ENCODE measurements around the gene PDE2A. TPM values are rescaled to one million over a fixed set of nuclear protein-coding genes. Genes with fewer than 3 reads are reported as not detected.

Gene PDE2A
- total RNA-seq, 2 experiments from 2014 or later, result 0.67 to 0.75 TPM

DNA sequence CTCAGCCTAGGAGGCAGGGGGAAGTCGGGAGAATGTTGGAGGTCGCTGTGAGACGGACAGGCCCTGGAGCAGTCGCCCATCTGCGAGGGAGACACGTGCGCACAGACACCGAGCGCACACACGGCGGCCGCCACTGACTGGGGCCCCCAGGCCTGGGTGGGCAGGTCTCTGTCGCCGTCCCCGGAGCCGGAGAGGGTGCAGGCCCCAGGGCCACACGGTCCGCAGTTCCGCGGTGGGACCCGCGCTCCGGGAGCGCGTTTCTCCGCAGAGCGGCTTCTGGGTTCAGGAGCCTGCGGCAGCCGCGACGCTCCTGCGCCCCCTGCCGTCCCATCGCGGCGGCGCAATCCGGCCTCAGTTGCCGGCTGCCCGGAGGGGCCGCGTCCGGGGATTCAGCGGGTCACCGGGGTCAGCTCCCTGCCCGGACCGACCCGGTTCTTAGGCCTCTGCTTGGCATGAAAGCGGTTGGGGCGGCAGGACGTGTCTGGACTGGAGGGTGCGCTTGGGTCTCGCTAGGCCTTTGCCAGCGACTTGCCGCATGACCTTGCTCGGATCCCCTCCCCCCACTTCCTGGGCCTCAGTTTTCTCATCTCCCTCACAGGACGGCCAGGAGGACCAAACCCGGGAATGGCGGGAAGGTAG lies 31.2 kb downstream of the PDE2A start:
- H3K27ac Mint-ChIP-seq, result no peak overlapping the region
- DNase-seq (peak; percentile 72), ATAC-seq (peak; percentile 85)
- CTCF ChIA-PET, result interaction anchor here (0.5 to 9.0 kb wide), 17 partner anchors 13 to 180 kb away, joined by 3 to 158 read pairs (median 3); no protein-coding TSS in a partner anchor
- peaks cover 6% of the 10 kb centered on the region for H3K27me3 Mint-ChIP-seq
- H3K36me3 Mint-ChIP-seq, result no peaks in the 10 kb centered on the region
- no peaks in the 10 kb centered on the region for H3K9me3 Mint-ChIP-seq (ENCODE audit: low read depth)
- peaks cover 2% of the 10 kb centered on the region for H3K4me1 Mint-ChIP-seq
- no peak overlapping the region for H3K4me3 Mint-ChIP-seq

DNA sequence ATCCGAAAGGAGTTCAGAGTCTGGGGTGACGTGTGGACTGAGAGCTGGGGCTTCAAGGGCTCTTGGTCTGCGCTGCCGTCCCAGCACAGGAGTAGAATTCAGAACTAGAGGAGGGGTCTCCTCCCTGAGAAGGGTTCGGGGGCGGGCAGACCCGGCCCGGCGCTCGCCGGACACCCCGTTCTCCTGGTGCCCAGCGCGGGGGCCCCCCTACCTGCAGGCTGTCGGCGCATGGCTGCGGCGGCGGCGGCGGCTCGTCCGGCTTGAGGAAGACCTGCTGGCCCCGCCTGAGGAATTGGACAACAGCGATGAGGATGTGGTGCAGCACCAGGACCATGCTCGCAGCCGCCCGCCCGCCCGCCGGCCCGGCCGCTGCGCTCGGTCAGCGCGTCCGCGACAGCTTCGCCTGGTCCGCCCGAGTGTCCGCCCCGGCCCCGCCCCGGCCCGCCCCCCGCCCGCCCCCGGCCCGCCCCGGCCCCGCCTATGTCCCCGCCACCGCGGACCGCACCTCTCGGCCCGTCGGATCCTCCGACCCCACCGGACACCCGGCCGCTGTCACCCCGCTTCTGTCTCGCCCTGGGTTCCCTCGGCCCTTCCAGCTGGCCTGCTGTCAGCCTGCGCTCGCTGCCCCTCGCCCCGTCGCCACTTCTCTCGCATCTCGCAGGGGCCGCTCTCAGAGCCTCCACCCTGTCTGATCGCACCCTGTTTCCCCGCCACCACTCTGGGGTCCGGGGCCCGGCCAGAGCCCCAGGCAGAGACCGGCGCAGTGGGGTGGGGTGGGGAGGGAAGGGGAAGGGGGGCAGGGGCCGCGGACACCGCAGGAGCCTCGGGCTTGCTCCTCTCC lies 32.0 kb downstream of the PDE2A start:
- CTCF ChIA-PET, result interaction anchor here (0.5 to 9.0 kb wide), 12 partner anchors 12 to 175 kb away, joined by 3 to 158 read pairs (median 4); no protein-coding TSS in a partner anchor

DNA sequence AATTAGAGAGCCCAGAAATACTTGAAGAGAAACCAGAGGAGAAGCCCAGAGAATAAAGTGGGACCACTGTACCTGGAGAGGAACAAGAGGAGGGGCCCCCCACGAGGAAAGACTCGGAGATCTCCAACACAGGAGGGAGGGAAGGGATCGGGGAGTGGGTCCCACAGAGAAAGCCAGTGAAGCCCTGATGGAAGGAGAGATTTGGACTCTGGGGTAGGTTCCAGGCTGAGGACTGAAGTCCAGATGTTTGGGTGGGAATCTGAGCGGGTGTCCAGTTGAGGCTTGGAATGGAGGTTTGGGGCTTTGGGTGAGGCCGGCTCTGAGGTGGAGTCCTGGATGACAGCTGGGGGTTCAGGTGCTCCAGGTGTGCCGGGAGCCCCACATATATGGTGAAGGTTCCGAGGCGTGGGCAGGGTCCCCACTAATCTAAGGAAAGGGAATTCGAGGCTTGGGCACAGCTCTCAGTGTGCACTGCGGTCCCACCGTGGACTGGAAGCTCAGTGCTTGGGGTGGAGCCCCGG lies 32.6 kb downstream of the PDE2A start:
- peaks cover 6% of the 10 kb centered on the region for H3K27me3 Mint-ChIP-seq
- H3K36me3 Mint-ChIP-seq, result no peaks in the 10 kb centered on the region
- ATAC-seq (no peak), DNase-seq (no peak)
- CTCF ChIA-PET, result interaction anchor here (1.0 to 9.0 kb wide), 6 partner anchors 13 to 170 kb away, joined by 3 to 158 read pairs (median 10); no protein-coding TSS in a partner anchor
- peaks cover 2% of the 10 kb centered on the region for H3K4me1 Mint-ChIP-seq
- H3K9me3 Mint-ChIP-seq (ENCODE audit: low read depth), result no peaks in the 10 kb centered on the region
- no peak overlapping the region for H3K27ac Mint-ChIP-seq
- no peak overlapping the region for H3K4me3 Mint-ChIP-seq

More for the DNA sequence above, 32.0 kb downstream of the PDE2A start:
- DNase-seq (peak; percentile 48), ATAC-seq (peak; percentile 55)
- Mint-ChIP-seq H3K36me3 (no peaks in the 10 kb centered on the region), H3K27ac (no peak overlapping the region), H3K27me3 (peaks cover 6% of the 10 kb centered on the region), H3K4me1 (peaks cover 2% of the 10 kb centered on the region), H3K9me3 (ENCODE audit: low read depth) (no peaks in the 10 kb centered on the region), H3K4me3 (peak overlapping the region; percentile 40)

DNA sequence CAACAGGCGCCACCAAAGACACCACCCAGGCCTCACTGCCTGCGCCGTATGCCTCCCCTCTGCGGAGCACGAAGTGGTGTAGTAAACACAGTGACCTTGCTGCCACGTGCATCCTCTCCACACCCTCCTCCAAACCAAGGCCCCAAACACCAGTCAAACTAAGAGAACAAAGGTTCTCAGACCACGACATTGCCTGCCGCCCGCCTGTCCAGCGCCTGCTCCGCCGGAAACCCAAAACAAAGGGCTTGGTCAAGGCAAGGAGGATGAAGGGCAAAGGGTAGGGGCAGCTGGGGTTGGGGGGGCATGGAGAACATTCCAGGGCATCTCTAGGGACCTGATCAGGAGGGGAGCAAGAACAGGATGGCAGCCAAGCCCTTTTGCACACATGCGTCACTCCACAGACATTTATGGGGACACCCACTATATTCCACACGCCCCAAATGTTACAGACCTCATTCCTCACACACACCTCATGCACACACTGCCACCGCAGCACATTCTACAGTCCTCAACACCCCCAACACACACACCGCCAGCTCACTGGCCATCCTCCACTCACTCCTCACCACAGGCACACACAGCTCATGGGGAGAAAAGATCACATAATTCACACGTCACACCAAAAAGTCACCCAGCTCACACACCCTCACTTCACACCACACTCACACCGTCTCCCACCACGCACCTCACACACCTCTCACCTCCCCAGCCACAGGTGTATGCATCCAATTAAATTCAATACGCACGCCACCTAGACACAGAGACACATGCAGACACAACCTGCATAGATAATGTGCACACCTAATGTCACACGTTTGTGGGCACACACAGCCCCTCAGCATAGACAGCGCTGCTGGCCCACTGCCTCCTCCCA lies 34.5 kb downstream of the PDE2A start:
- Mint-ChIP-seq H3K27ac (no peak overlapping the region), H3K4me1 (peaks cover 2% of the 10 kb centered on the region), H3K27me3 (peaks cover 12% of the 10 kb centered on the region), H3K9me3 (ENCODE audit: low read depth) (no peaks in the 10 kb centered on the region), H3K36me3 (no peaks in the 10 kb centered on the region), H3K4me3 (no peak overlapping the region)
- CTCF ChIA-PET, result no interaction called here
- DNase-seq (no peak), ATAC-seq (no peak)

DNA sequence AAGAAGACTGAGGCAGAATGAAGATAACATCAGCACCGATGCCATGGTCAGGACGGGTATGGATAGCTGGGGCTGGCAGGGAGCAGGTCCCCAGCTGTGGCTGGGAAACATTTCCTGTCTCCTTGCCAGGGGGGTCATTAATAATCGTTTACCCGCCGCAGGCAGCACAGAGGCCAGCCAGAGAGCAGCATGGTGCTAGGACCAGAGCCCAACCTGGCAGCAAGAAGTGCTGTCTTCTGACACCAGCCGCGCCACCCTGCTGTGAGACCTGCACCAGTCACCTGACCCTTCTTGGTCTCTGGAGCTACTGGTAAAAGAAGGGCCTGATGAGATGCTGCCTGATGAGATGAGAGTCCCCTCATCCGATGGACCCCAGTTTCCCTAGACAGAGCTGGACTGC lies 36.3 kb downstream of the PDE2A start:
- CTCF ChIA-PET, result interaction anchor here (0.8 to 2.6 kb wide), 5 partner anchors 16 to 167 kb away, joined by 3 to 8 read pairs (median 3); no protein-coding TSS in a partner anchor
- ATAC-seq (no peak), DNase-seq (no peak)
- H3K4me1 Mint-ChIP-seq, result no peaks in the 10 kb centered on the region
- peaks cover 12% of the 10 kb centered on the region for H3K27me3 Mint-ChIP-seq
- H3K4me3 Mint-ChIP-seq, result no peak overlapping the region
- H3K27ac Mint-ChIP-seq, result no peak overlapping the region
- no peaks in the 10 kb centered on the region for H3K36me3 Mint-ChIP-seq
- H3K9me3 Mint-ChIP-seq (ENCODE audit: low read depth), result no peaks in the 10 kb centered on the region

DNA sequence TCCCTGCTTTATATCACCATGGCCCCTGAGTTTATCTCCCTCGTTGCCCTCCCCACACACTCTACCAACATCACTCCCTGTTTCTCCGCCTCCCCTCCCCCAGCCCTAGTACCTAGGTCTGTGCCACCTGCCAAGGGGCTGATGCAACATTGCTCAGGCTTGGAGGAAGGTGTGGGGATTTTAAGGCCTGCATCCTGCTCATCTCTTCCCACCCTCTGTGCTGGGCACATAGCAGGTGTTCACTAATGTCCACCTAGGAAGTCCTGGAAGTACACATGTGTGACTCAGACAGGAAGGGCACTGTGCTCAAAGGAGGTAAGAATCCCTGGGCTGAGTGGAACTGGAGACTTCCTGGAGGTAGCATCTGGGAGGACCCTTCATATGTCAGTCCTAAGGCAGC lies 37.0 kb downstream of the PDE2A start:
- Mint-ChIP-seq H3K27me3 (peaks cover 12% of the 10 kb centered on the region), H3K9me3 (ENCODE audit: low read depth) (no peaks in the 10 kb centered on the region), H3K4me1 (no peaks in the 10 kb centered on the region), H3K36me3 (no peaks in the 10 kb centered on the region), H3K27ac (no peak overlapping the region), H3K4me3 (no peak overlapping the region)
- CTCF ChIA-PET, result interaction anchor here (1.3 to 2.6 kb wide), 2 partner anchors 21 to 47 kb away, joined by 3 to 8 read pairs; no protein-coding TSS in a partner anchor
- DNase-seq, result no peak
- ATAC-seq, result no peak

DNA sequence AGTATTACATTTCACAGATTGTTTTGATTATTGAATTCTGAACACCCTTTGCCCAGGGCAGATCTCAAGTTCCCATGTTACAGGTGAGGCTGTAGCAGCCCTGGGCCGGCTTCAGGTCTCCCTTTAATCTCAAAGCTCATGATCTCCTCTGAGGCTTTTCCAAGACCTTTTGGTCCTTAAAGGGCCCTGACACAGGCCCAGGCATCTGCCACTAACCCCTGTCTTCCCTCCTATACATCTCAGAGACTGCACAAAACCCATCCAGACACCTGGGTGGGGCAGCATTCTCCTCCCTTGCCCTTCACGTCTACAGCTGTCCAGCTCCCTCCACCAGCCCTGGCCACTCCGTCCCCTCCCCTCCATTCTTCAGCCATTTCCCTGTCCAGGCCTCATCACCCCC lies 37.8 kb downstream of the PDE2A start:
- H3K27me3 Mint-ChIP-seq, result peaks cover 12% of the 10 kb centered on the region
- H3K27ac Mint-ChIP-seq, result no peak overlapping the region
- no peaks in the 10 kb centered on the region for H3K9me3 Mint-ChIP-seq (ENCODE audit: low read depth)
- DNase-seq, result no peak
- no peak for ATAC-seq
- H3K4me1 Mint-ChIP-seq, result no peaks in the 10 kb centered on the region
- no peaks in the 10 kb centered on the region for H3K36me3 Mint-ChIP-seq
- H3K4me3 Mint-ChIP-seq, result no peak overlapping the region
- CTCF ChIA-PET, result interaction anchor here (0.9 to 2.6 kb wide), 5 partner anchors 20 to 165 kb away, joined by 3 to 8 read pairs (median 3); no protein-coding TSS in a partner anchor

DNA sequence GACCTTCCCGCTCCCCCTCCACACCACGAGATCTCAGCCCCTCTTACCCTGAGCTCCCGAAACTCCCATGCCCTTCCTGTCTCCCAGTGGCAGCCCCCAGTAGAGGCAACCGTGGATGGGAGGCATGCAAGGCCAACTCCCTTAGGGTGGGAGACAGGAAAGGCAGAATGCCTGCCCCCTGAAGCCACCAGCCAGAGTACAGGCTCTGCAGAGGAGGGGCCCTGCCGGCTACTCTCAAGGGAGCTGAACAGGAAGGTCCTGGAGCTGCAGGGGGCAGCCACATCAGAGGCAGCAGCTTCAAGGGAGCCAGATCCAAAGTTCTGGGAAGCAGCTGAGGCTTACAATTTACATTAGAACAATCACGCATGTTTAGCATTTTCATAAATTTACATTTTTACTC lies 38.3 kb downstream of the PDE2A start:
- CTCF ChIA-PET, result interaction anchor here (0.9 to 2.0 kb wide), 6 partner anchors 14 to 165 kb away, joined by 3 to 8 read pairs (median 3); no protein-coding TSS in a partner anchor
- H3K4me3 Mint-ChIP-seq, result no peak overlapping the region
- H3K4me1 Mint-ChIP-seq, result no peaks in the 10 kb centered on the region
- peaks cover 12% of the 10 kb centered on the region for H3K27me3 Mint-ChIP-seq
- ATAC-seq (no peak), DNase-seq (no peak)
- H3K27ac Mint-ChIP-seq, result no peak overlapping the region
- H3K36me3 Mint-ChIP-seq, result no peaks in the 10 kb centered on the region
- no peaks in the 10 kb centered on the region for H3K9me3 Mint-ChIP-seq (ENCODE audit: low read depth)

DNA sequence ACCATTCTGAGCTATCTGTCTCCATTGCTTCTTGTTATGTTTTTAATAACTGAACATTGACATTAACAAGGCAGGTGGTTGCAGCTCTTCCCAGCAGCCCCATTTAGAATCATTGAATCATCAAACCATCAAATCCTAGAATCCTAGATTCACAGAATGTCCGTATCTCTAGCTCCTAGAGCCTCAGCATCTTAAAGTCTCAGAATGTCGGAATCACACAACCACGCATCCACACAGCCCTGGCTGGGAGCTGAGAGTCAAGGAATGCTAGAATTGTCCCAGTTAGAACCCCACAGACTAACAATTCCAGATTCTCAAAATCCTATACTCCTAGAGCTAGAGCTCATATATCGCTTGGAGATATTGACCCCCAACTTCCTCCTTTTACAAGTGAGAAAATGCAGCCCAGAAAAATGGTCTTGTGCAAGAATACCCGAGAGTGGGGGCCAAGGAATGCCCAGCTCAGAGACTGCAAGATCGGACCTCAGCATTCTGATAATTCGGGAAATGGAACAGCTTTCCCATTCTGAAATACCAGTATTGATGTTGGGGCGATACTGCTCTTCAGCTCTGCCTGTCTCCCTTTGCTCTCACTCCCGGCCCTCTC lies 38.8 kb downstream of the PDE2A start:
- H3K27me3 Mint-ChIP-seq, result peaks cover 12% of the 10 kb centered on the region
- H3K4me3 Mint-ChIP-seq, result no peak overlapping the region
- H3K36me3 Mint-ChIP-seq, result no peaks in the 10 kb centered on the region
- peaks cover 3% of the 10 kb centered on the region for H3K4me1 Mint-ChIP-seq
- H3K27ac Mint-ChIP-seq, result no peak overlapping the region
- DNase-seq (no peak), ATAC-seq (no peak)
- CTCF ChIA-PET, result interaction anchor here (0.9 to 2.0 kb wide), 5 partner anchors 14 to 50 kb away, joined by 3 to 8 read pairs (median 4); no protein-coding TSS in a partner anchor
- no peaks in the 10 kb centered on the region for H3K9me3 Mint-ChIP-seq (ENCODE audit: low read depth)

DNA sequence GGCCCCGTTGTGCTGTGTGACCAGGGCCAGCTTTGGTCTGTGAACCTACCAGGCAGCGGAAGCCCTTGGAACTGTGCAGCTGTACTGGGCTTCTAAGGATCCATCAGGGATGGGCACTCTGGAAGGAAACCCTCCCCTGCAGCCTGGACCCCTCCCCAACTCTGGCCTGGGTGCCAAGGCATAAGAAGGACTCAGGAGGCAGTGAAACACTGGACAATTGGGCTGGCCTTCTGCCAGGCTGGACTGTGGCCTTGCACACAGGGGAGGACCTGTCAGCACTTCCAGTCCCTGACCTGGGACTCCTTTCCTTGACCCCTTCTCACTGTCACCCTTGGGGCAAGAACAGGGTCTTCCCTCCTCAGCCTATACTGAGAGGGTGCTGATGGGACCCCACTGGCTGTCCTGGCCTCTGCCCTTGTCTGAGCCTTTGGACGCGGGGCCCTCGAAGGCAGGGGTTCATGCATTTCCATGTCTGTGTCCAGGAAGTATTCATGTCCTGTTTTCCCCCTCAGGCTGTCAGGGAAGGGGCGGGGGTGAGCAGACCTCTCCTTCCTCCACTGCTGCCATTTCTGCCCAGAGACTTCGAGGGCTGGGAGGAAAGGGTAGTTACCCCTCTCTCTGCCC lies 39.6 kb downstream of the PDE2A start:
- CTCF ChIA-PET, result interaction anchor here (1.2 to 2.0 kb wide), 3 partner anchors 13 to 50 kb away, joined by 4 to 8 read pairs (median 5); no protein-coding TSS in a partner anchor
- Mint-ChIP-seq H3K27me3 (peaks cover 12% of the 10 kb centered on the region), H3K27ac (no peak overlapping the region), H3K9me3 (ENCODE audit: low read depth) (no peaks in the 10 kb centered on the region), H3K4me3 (no peak overlapping the region), H3K4me1 (peaks cover 3% of the 10 kb centered on the region), H3K36me3 (no peaks in the 10 kb centered on the region)
- ATAC-seq, result no peak
- DNase-seq, result no peak

DNA sequence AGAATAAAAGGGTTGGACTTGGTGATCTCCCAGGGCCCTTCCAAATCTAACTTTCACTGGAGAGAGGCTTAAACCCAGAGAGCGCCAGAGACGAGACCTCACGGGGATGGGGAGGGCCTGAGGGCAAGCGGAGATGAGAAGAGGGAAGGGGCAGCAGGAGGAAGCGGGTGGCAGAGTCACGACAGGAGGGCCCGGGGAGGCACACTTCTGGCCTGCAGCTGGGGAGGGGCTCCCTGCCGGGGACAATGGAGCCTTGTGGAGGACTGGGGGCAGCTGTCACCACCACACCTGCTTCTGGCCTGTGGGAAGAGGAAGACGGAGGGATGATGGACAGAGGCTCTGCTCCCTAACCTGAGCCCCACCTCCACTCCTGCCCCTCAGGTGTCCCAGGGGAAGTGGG lies 40.2 kb downstream of the PDE2A start:
- H3K36me3 Mint-ChIP-seq, result no peaks in the 10 kb centered on the region
- no peak overlapping the region for H3K27ac Mint-ChIP-seq
- no peak overlapping the region for H3K4me3 Mint-ChIP-seq
- H3K9me3 Mint-ChIP-seq (ENCODE audit: low read depth), result no peaks in the 10 kb centered on the region
- ATAC-seq, result no peak
- peaks cover 12% of the 10 kb centered on the region for H3K27me3 Mint-ChIP-seq
- no peak for DNase-seq
- CTCF ChIA-PET, result interaction anchor here (1.8 kb wide), 1 partner anchor 44 kb away, joined by 6 read pairs; no protein-coding TSS in a partner anchor
- H3K4me1 Mint-ChIP-seq, result peaks cover 3% of the 10 kb centered on the region

DNA sequence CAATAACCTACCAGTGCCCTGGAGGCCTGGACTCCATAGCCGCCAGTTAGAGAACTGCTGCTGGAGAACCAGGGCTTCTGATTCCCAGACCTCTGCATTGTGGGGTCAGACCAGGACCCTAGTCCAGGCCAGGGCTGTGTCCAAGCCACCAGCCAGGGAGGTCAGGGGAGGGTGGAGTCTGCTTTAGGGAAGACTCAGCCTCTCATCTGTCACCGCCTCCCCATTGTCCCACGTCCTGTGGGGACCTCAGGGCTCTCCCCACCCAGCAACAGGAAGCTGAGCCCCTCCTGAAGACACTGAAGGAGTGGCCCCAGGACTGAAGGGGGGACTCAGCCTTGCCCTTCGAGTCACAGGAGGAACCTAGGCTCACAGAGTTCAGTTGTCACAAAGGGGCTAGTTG lies 41.2 kb downstream of the PDE2A start:
- CTCF ChIA-PET, result interaction anchor here (1.3 to 1.8 kb wide), 2 partner anchors 24 to 43 kb away, joined by 4 to 6 read pairs; no protein-coding TSS in a partner anchor
- ATAC-seq (no peak), DNase-seq (no peak)
- Mint-ChIP-seq H3K27me3 (peaks cover 9% of the 10 kb centered on the region), H3K4me1 (peaks cover 3% of the 10 kb centered on the region), H3K36me3 (no peaks in the 10 kb centered on the region), H3K4me3 (no peak overlapping the region), H3K27ac (no peak overlapping the region), H3K9me3 (ENCODE audit: low read depth) (no peaks in the 10 kb centered on the region)

Data from activated CD8-positive, alpha-beta memory T cell treated with anti-CD3 and anti-CD28 coated beads, Interleukin-2, amount 10 ng/mL, durations not matched to agents 7 days and 5 days (primary cell).